GM13976 (cell line): ENCODE data around the gene ARFIP1.

Source experiments
- DNase-seq: peaks from one replicate; pipeline ENCODE4 v3.0.0; 2012; ENCODE audit warnings: low spot score
- in situ Hi-C: fragments of 300-500 bp; cut with MboI; formaldehyde crosslinking; loops from one replicate; pipeline ENCODE4 v1.12.0; 2022; ENCODE audit warnings: low sequenced_read_pairs, mixed read lengths, inconsistent platforms; ENCODE audit not compliant: unreplicated experiment
- TF ChIP-seq, protein P1 (sequence below): IDR thresholded peaks from 2 replicates; pipeline ENCODE4 v1.5.1; 2012; ENCODE audit warnings: borderline replicate concordance, mild to moderate bottlenecking; ENCODE audit not compliant: insufficient read depth; ENCODE audit errors: extremely low read depth, missing control alignments, control extremely low read depth

Gene ARFIP1

DNA sequence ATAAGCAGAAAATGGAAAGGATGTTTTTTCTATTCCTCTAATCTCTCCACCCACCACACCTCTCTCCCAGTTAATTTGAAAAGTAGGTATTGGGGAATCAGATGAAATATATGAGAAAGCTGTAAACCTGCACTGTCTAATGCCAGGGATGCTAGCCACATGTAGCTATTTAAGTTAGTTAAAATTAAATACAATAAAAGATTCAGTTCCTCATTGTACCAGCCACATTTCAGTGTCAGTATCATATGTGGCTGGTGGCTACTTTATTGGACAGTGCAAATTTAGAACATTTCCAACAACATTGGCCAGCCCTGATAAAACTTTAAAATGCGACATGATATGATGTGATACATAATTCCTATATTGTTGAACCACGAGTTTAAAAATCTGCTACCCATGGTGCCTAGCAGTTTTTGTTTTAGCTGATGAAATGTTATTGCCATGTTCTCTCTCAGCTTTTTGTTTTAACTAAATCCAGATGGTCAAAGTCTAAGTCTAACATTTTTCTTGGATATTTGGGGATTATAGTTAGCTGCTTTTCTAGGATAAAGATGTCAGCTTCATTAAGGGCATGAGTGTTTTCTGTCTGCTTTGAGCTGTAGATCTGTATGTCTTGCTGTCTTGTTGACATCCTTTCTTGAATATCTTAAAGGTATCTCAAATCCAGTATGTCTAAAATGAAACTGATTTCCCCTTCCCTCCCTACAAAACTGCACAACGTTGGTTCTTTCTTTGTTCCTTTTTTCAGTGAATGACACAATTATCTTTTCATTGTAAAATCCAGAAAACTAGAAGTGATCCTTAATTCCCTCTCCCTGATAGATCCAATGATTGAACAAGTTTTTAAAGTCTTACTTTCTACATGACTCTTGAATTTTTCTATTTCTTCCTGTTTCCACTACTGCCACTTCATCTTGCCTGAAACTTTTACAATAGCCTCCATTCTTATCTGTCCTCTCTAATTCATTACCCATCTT lies 6.2 kb downstream of the ARFIP1 start:
- TF ChIP-seq, protein P1, sequence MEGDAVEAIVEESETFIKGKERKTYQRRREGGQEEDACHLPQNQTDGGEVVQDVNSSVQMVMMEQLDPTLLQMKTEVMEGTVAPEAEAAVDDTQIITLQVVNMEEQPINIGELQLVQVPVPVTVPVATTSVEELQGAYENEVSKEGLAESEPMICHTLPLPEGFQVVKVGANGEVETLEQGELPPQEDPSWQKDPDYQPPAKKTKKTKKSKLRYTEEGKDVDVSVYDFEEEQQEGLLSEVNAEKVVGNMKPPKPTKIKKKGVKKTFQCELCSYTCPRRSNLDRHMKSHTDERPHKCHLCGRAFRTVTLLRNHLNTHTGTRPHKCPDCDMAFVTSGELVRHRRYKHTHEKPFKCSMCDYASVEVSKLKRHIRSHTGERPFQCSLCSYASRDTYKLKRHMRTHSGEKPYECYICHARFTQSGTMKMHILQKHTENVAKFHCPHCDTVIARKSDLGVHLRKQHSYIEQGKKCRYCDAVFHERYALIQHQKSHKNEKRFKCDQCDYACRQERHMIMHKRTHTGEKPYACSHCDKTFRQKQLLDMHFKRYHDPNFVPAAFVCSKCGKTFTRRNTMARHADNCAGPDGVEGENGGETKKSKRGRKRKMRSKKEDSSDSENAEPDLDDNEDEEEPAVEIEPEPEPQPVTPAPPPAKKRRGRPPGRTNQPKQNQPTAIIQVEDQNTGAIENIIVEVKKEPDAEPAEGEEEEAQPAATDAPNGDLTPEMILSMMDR, result no peak
- DNase-seq, result no peak
- in situ Hi-C loops, result no loop called here

DNA sequence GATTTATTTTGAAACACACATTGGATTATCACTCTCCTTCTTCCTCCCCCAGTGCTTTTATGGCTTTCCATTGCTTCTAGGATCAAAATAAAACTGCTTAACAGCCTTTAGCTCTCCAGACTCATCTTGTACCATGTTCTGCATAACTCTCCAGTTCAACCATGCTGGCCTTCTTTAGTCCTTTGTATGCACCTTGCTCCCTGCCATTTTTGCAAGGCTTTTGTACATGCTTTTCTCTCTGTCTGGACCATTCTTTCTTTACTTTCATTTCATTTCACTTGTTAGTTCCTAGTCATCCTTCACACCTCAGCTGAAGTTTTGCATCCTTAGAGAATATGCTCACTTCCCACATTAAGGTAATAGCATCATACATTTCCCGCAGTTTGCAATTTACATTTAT lies 6.9 kb downstream of the ARFIP1 start:
- in situ Hi-C loops, result no loop called here
- TF ChIP-seq, protein P1, result no peak
- DNase-seq, result no peak

DNA sequence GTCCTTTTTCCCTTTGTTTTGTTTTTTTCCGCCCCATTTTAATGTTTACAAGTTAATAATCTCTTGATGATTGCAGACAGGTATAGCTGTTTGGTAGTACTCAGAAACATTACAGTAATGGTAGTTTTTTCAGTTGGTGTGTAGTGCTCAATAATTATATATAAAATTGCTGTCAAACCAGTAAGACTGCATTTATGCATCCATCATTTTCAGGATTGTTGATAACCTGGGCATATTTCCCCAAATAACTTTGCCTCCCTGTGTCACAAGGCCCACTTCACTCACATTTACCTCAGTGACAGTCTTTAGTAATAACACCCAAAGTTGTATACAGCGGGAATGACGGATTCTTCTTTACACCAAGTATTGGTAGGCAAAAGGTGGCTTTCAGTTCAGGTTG lies 16.1 kb downstream of the ARFIP1 start:
- DNase-seq, result no peak
- TF ChIP-seq, protein P1, result no peak
- in situ Hi-C loops, result no loop called here

DNA sequence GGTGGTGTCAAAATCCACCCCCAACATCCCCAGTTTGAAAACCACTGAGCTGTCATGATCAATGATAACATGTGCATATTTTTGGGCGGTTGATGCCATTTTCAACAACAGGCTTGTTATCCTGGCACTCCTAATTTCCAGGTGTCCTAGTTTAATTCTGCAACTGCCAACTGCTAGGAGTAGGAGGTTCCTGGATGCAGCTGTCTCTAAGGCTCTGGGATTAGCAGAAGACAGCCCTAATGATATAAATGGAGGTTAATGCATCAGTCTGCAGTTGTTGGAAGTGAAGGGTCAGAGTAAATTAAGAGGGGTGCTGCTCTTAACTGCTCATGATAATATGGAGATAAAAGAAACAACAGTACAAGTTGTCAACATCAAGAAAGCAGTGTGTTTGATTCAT lies 23.8 kb downstream of the ARFIP1 start:
- no peak for DNase-seq
- TF ChIP-seq, protein P1, result no peak
- in situ Hi-C loops, result no loop called here

DNA sequence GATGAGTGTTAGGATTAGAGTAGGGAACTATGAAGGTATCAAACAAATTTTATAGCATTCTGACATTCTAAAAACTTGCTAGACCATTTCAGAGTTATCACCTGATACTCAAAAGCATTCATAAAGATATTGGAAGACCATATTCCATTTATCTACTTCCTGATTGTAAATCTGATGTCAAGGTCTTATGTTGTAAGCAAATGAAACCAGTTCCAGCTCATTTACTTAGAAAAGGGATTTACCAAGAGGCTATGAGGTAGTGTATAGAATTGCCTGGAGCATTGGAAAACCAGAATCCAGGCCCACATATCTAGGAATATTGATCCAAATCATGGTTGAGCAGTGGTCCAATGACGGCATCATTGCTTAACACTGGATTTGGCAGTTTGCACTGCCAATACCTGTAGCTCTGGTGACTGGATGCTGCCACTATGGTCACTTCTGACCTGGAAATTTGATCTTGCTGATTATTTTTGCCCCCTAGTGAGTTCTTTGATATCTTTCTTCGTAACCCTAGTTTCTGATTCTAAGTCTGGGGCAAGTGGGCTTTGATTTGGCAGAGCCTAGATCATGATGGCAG lies 25.4 kb downstream of the ARFIP1 start:
- TF ChIP-seq, protein P1, result no peak
- DNase-seq, result no peak
- in situ Hi-C loops, result no loop called here

DNA sequence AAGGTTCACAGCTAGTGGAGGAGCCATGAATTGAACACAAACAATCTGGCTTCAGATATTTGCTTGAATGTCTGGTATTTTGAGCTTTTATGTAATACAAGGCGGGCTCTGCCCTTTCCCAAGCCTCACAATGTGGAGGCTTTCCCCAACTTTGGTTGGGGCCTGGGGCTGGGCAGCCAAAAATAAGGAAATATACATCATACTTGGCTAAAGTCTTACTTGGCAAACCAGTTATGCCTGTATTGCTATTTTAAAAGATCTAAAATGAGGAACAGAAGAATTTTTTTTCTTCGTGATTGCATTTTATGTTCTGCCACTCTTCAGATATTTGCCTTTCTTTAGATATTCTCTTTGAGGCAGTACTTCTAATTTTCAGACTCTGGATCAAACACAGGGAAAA lies 26.1 kb downstream of the ARFIP1 start:
- DNase-seq, result no peak
- in situ Hi-C loops, result no loop called here
- TF ChIP-seq, protein P1, result no peak
